Adipose tissue (tissue), 3 donors: ENCODE results near the gene OLFML3. TPM values are rescaled to one million over a fixed set of nuclear protein-coding genes. Genes with fewer than 3 reads are reported as not detected.

ENCODE experiments used
- H3K27ac ChIP-seq: one replicate; pipeline ENCODE4 v1.5.1; 2013; ENCODE audit warnings: low read depth, low read length
- WGBS, 3 donors: extraction: QIAGEN DNeasy Blood & Tissue Kit; methylation state at CpG; one replicate each; pipeline ENCODE4 v1.1.7; 2013; 5-methylcytosine and 5-hydroxymethylcytosine counted together
- polyA plus RNA-seq, 3 donors: library from polyadenylated mRNA; stranded (reverse); fragments of 200-250 nt; gene quantifications; one replicate each; pipeline ENCODE4 v1.2.3, GENCODE V29; 2013
- donor health status: healthy with polysubstance abuse.
- donor health status: Bipolar disorder and iron deficiency.
- donor health status: healthy.

OLFML3 gene
- polyA plus RNA-seq = 100 to 1,000 TPM in 1 of 3 donors, 10 to 100 TPM in 2; 15.7 to 139 (median 59.0) TPM

GRCh38 chr1:113978863-113979702 lies at the start of gene OLFML3:
OLFML3 (plus strand) TSS chr1:113979474; CDS start chr1:113979517, 43 bp downstream.
- no peak within 1 kb of the TSS for H3K27ac ChIP-seq
- 19 to 28% (median 23%) methylated on average over 13 of the region's 13 CpGs for WGBS, 3 donors

- WGBS, 3 donors = 0% methylated on average over 46 to 62 of the region's 64 CpGs
- peak overlapping the region; percentile 70 for H3K27ac ChIP-seq
Observed at GRCh38 chr1:113929750-113930498, 49.4 kb upstream of the OLFML3 start.

GRCh38 chr1:113930499-113931161 lies 48.6 kb upstream of the OLFML3 start:
- H3K27ac ChIP-seq = peak overlapping the region; percentile 70
- WGBS, 3 donors = 0 to 3% (median 1%) methylated on average over 8 of the region's 8 CpGs

GRCh38 chr1:113931451-113931851 lies 47.8 kb upstream of the OLFML3 start:
- H3K27ac ChIP-seq = no peak overlapping the region
- 14 to 25% (median 16%) methylated on average over 3 of the region's 3 CpGs for WGBS, 3 donors

- no peak overlapping the region for H3K27ac ChIP-seq
Observed at GRCh38 chr1:113934006-113934405, 45.3 kb upstream of the OLFML3 start.

- WGBS, 3 donors = 65 to 75% (median 68%) methylated on average over 5 of the region's 5 CpGs
- H3K27ac ChIP-seq = no peak overlapping the region
Observed at GRCh38 chr1:113934511-113935055, 44.7 kb upstream of the OLFML3 start.

GRCh38 chr1:113935176-113935575 lies 44.1 kb upstream of the OLFML3 start:
- WGBS, 3 donors = 95 to 100% (median 100%) methylated on average over 1 of the region's 1 CpG
- H3K27ac ChIP-seq = no peak overlapping the region

- no peak overlapping the region for H3K27ac ChIP-seq
- WGBS, 3 donors = 72 to 84% (median 77%) methylated on average over 1 of the region's 1 CpG
Observed at GRCh38 chr1:113935970-113936369, 43.3 kb upstream of the OLFML3 start.

- H3K27ac ChIP-seq = no peak overlapping the region
- WGBS, 3 donors = 66 to 83% (median 74%) methylated on average over 1 of the region's 1 CpG
Observed at GRCh38 chr1:113937146-113937545, 42.1 kb upstream of the OLFML3 start.

- WGBS, 3 donors = 68 to 85% (median 84%) methylated on average over 5 of the region's 5 CpGs
- H3K27ac ChIP-seq = no peak overlapping the region
Observed at GRCh38 chr1:113938192-113938591, 41.1 kb upstream of the OLFML3 start.

- 58 to 81% (median 68%) methylated on average over 16 of the region's 16 CpGs for WGBS, 3 donors
- no peak overlapping the region for H3K27ac ChIP-seq
Observed at GRCh38 chr1:113940365-113941244, 38.7 kb upstream of the OLFML3 start.

- WGBS, 3 donors = 42 to 82% (median 81%) methylated on average over 7 of the region's 7 CpGs
- H3K27ac ChIP-seq = no peak overlapping the region
Observed at GRCh38 chr1:113941245-113941559, 38.1 kb upstream of the OLFML3 start.

GRCh38 chr1:113942527-113942926 lies 36.7 kb upstream of the OLFML3 start:
- H3K27ac ChIP-seq = no peak overlapping the region

- H3K27ac ChIP-seq = no peak overlapping the region
Observed at GRCh38 chr1:113943028-113943811, 36.1 kb upstream of the OLFML3 start.

GRCh38 chr1:113945329-113945728 lies 33.9 kb upstream of the OLFML3 start:
- H3K27ac ChIP-seq = no peak overlapping the region
- 95 to 100% (median 97%) methylated on average over 1 of the region's 1 CpG for WGBS, 3 donors

- WGBS, 3 donors = 26 to 61% (median 57%) methylated on average over 1 of the region's 1 CpG
Observed at GRCh38 chr1:113946112-113946511, 33.2 kb upstream of the OLFML3 start.

GRCh38 chr1:113946678-113947387 lies 32.4 kb upstream of the OLFML3 start:
- 30 to 48% (median 46%) methylated on average over 3 of the region's 3 CpGs for WGBS, 3 donors
- no peak overlapping the region for H3K27ac ChIP-seq

More at GRCh38 chr1:113946112-113946511, 33.2 kb upstream of the OLFML3 start:
- H3K27ac ChIP-seq = no peak overlapping the region
